Esophagus mucosa (tissue), 1 donor: ENCODE results near the gene ATXN3L. TPM values are rescaled to one million over a fixed set of nuclear protein-coding genes. Genes with fewer than 3 reads are reported as not detected.
A peak's percentile ranks its signal among the peaks of the same experiment; 100 is the strongest.
"Not testable (repeated sequence)": the region's sequence is repeated elsewhere in the genome, so short reads cannot be mapped to it uniquely, and the experiment has no call there.

Experiments used
- ATAC-seq: fragments of 200-7000 bp; cut with Tn5 transposase; one replicate; pipeline ENCODE4 v1.9.1; 2020
- total RNA-seq: library from RNA; stranded (reverse); gene quantifications from one replicate; pipeline ENCODE4 v1.2.4, GENCODE V29; 2023
- donor health status: DM: yes; HTN: yes; CAD: no.

Gene ATXN3L
- total RNA-seq, 1 donor from 2014 or later, result not detected

GRCh38 chrX:13305108-13305507, 14.7 kb downstream of the ATXN3L start:
- ATAC-seq, result no peak

DNA sequence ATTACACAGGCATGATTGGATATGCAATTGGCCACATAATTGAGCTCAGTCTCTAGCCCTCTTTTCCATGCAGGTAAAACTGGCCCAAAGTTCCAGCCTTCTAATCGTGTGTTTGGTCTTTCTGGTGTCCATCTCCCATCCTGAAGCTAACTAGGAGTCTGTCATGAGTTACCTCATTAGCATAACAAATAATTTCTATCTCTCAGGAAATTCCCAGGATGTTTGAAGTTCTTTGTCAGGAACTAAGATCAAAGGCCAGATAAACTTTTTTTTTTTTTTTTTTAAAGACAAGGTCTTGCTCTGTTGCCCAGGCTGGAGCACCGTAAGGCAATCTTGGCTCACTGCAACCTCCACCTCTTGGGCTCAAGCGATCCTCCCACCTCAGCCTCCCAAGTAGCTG, 15.8 kb downstream of the ATXN3L start:
- no peak for ATAC-seq

GRCh38 chrX:13303248-13303647, 16.6 kb downstream of the ATXN3L start:
- not testable (repeated sequence) for ATAC-seq

- ATAC-seq, result no peak
Measured at GRCh38 chrX:13298836-13299235, 21.0 kb downstream of the ATXN3L start.

- ATAC-seq, result no peak
Measured at GRCh38 chrX:13295841-13296240, 24.0 kb downstream of the ATXN3L start.

- ATAC-seq, result peak; percentile 82
Measured at GRCh38 chrX:13293700-13294099, 26.2 kb downstream of the ATXN3L start.

DNA sequence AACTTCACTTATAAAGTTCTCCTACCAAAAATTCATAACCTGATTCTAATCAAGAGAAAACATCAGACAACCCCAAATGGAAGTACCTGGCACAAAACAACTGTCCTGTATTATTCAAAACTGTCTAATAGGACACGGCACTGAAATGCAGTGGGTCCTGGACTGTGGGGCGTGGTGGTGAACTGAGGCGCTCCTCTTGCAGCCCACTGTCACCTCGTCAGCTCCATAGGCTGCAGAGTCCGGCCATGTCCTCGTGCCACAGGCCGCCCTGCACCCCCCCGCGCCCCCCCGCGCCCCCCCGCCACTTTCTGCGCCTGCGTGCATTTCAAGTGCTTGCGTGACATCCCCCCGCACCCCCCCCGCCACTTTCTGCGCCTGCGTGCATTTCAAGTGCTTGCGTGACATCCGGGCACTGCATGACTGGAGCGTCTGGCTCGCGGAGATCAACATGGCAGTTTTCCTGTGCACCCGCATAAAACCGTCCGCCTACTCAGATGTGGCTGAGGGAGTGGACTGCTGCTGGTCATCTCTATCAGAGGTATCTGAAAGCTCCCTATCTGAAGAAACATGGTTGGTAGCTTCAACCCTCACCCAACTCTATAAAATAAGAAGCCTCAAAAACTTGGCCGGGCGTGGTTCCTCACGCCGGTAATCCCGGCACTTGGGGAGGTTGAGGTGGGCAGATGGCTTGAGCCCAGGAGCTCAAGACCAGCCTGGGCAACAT, 28.8 kb downstream of the ATXN3L start:
- no peak for ATAC-seq

DNA sequence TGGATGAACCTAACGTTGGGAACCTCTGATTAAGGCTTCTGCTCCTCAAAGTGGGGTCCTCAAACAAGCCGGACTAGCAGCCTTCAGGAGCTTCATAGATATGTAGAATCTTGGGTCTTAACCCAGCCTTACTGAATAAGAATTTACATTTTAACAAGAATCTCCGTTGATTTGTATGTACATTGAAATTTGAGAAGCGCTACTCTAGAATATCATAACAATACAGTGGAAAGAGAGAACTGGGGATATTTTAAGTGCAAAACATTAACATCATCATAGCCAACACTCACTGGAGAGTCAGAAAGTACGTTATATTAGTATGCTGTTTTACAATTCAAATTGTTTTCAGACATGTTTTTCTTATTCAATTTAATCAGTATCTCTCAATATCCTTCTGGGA, 31.2 kb downstream of the ATXN3L start:
- ATAC-seq, result no peak

GRCh38 chrX:13287816-13288215, 32.0 kb downstream of the ATXN3L start:
- ATAC-seq, result no peak

GRCh38 chrX:13285693-13286092, 34.2 kb downstream of the ATXN3L start:
- no peak for ATAC-seq

DNA sequence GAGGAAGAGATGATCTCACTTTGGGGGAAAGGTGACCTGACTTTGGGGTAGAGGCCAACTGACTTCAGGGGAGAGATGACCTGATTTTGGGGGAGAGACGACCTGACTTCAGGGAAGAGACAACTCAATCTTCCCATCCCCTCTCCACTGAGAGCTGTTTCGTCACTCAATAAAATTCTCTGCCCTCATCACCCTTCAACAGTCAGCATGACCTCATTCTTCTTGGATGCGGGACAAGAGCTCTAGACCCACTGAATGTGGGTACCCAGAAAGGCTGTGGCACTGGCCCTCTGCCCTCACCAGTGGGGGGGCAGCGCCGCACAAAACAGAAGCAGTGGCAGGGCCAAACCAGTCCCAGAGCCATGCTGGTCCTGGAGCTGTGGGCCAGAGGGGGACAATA, 34.6 kb downstream of the ATXN3L start:
- no peak for ATAC-seq

DNA sequence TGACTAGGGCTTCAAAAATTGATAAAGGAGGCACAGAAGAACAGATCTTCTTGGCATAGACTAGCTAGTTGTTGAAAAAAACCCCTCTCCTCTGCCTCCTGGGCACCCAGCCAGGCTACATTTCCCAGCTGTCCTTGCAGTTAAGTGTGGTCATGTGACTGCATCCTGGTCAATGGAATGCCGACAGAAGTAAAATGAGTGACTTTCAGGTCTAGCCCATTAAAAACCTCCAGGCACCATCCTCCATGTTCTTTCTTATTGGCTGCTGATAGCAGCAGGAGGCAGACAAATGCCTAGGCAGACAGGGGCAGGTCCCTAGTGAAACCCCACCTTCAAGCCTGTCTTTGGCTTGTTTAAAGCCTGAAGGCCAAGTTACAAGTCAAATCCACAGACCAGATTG, 35.3 kb downstream of the ATXN3L start:
- no peak for ATAC-seq

DNA sequence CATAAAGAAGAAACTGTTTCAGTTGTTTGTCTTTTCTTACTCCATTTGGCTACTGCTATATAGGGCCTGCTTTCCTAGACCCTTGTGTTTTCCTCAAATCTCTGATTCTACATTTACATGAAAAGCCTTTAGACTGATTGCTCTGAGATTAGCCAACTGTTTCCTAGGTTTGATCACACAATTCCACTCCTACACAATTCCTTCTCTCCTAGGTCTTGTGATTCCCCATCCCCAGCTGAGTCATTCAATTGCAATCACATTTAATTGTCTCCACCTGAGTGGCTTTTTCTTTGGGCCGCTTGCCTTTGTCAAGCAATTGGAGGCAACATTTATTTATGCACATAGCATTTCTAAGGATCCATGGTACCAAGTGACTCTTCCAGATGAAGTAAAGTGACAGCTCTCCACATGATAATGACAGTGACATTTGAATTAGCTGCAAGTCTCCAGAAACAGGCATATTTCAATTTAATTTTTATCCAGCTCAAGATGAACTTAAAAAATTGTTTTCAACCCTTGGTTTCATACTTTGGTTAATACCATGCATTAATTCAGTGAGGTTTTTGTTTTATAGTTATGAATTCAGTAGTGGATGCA, 35.8 kb downstream of the ATXN3L start:
- ATAC-seq, result no peak

DNA sequence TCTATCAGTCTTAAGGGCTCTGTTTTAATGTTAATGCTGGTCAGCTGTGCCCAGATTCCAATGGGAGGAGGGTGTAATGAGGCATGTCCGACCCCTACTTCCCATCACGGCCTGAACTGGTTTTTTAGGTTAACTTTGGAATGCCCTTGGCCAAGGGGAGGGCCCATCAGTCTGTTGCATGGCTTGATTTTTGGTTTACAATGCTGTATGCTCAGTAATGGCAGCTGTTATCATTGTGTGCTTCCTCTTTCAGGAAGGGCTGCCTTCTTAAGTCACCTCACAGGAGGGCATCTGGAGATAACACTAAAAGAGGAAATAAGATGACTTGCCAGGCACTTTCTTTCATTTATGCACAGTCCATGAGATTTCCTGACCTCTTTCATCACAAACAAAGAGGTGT, 36.3 kb downstream of the ATXN3L start:
- ATAC-seq, result no peak

- no peak for ATAC-seq
Measured at GRCh38 chrX:13281289-13281688, 38.6 kb downstream of the ATXN3L start.

DNA sequence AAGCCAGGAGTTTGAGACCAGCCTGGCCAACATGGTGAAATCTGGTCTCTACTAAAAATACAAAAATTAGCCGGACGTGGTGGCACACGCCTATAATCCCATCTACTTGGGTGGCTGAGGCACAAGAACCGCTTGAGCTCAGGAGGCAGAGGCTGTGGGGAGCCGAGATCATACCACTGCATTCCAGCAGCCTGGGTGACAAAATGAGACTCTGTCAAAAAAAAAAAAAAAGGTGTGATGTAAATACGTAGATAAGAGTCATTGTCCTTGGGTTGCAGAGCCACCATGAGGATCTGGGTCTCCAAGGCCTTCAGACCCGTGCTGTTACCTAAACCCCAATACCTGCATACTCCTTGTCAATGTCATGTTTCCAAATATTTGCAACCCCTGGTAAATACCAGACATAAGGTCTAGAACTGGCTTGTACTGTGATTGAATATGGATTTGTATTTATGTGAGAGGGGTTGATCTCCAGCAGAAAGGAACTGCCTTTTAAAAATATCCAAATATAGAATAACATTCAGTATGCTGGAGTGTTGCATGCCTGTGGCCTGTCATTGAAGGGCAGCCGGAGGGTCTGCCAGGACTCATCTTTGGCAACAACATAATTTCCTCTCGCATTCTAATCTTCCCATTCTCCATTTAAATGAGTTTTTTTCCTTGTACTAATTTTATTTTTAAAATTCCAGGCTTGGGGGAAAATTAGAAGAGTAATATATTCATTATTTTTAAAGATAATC, 40.4 kb downstream of the ATXN3L start:
- ATAC-seq, result no peak

- ATAC-seq, result no peak
Measured at GRCh38 chrX:13277539-13277938, 42.3 kb downstream of the ATXN3L start.

GRCh38 chrX:13276991-13277390, 42.9 kb downstream of the ATXN3L start:
- no peak for ATAC-seq

DNA sequence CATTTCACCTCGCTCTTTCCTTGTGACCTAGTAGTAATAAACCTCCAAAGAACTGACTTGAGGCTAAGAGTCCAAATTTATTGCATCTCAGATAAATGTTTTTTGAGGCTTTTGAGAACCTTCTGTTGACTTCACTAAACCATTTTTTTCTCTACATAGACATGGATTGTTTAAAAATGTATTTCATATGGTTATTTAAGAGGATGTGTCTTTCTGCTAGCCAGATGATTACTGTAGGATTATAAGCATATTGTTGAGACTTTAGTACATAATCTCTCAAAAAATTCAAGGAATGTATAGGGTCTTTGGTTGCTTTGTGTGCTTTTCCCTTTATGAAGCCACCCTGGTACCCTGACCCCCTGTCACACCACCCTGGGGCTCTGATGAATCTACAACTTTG, 44.8 kb downstream of the ATXN3L start:
- ATAC-seq, result no peak

DNA sequence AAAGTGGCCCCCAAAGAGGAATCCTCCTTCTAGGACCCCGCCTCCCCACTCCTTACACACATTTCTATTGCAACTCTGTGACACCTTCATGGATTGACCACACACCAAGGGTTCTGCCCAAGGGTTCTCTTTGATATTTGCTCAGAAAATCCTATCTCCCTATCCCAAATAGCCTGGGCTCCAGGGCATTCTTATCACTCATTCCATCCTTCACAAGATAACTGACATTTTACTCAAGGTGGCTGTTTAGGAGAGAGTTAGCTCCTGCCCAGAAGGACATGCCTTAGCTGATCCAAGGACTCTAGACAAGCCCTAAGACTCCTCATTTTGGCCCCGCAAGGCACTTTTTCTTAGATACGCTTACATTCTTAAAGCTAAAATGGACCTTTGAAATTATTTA, 47.4 kb downstream of the ATXN3L start:
- no peak for ATAC-seq

- ATAC-seq, result no peak
Measured at GRCh38 chrX:13271511-13271910, 48.3 kb downstream of the ATXN3L start.

- peak; percentile 96 for ATAC-seq
Measured at GRCh38 chrX:13270360-13270759, 49.5 kb downstream of the ATXN3L start.

DNA sequence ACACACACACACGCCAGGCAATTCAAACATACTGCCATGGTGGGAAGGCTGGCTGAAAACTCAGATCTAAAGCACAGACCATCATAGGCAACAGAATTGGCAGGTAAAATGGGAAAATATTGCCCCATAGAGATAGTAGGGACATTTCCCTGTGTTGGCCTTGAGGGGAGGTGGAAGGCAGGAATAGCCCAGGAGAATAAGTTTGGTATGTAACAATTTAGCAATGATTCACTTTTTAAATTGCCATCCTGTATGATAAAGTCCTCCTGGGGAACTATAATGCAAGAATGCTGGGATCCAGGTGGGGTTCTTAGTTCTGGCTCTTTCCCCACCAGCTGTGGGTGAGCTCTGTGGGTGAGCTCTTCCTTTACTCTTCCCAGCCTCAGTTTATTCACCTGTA, 51.0 kb downstream of the ATXN3L start:
- no peak for ATAC-seq
